ENCODE results near the gene FARS2. TPM values are rescaled to one million over a fixed set of nuclear protein-coding genes. Genes with fewer than 3 reads are reported as not detected.

The FARS2 gene
- total RNA-seq, 2 donors from 2014 or later: 16.2 to 18.3 TPM

GRCh38 chr6:5229356-5229755, 32.0 kb upstream of the FARS2 start:
- TF ChIP-seq CTCF (conservative IDR thresholded peaks at IDR 0.05): no peak
- H3K27ac Mint-ChIP-seq: no peak overlapping the region
- H3K27me3 Mint-ChIP-seq (ENCODE audit: insufficient read depth): peaks cover 2% of the 10 kb centered on the region
- Histone ChIP-seq H3K4me1 (ENCODE audit: control insufficient read depth, insufficient read depth, low read length) (no peaks in the 10 kb centered on the region), H3K9me3 (ENCODE audit: control insufficient read depth, low read length) (no peaks in the 10 kb centered on the region), H3K9ac (ENCODE audit: extremely low read depth, low read length, poor library complexity, severe bottlenecking) (no peak overlapping the region), H3K27ac (ENCODE audit: low read depth, low read length) (no peak overlapping the region), H3K36me3 (ENCODE audit: control insufficient read depth, insufficient read depth, low read length) (no peaks in the 10 kb centered on the region), H3K27me3 (ENCODE audit: control insufficient read depth, insufficient read depth, low read length, poor library complexity, severe bottlenecking) (no peaks in the 10 kb centered on the region), H3K4me3 (ENCODE audit: low read length) (no peak overlapping the region)
- H3K9me3 Mint-ChIP-seq: no peaks in the 10 kb centered on the region
- DNase-seq: no peak
- 93 to 96% methylated on average over 3 of the region's 3 CpGs for WGBS, 2 experiments (ENCODE audit: insufficient coverage in 1 of 2, insufficient read length in 1 of 2)
- H3K4me3 Mint-ChIP-seq: no peak overlapping the region
- peaks cover 4% of the 10 kb centered on the region for H3K36me3 Mint-ChIP-seq (ENCODE audit: low read depth)
- peaks cover 13% of the 10 kb centered on the region for H3K4me1 Mint-ChIP-seq

DNA sequence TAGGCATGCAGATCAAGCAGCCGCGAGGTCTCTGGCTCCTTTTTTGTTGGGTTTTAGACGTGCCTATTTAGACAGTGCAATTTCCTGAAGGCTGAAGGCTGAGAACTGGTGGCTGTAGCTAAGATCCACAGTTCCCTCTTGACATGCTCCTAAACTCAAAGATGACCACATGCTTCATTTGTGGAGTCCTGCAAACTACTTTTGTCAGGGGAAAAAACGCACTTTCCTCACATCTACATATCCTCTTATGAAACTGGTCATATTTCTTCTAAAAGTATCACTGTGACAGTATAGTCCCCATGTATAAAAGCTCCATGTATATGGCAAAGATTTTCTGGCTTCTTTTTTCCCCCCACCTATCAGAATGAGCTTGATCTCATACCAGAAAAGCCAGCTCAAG, 31.2 kb upstream of the FARS2 start:
- H3K9me3 Mint-ChIP-seq: no peaks in the 10 kb centered on the region
- Histone ChIP-seq H3K36me3 (ENCODE audit: control insufficient read depth, insufficient read depth, low read length) (no peaks in the 10 kb centered on the region), H3K27me3 (ENCODE audit: control insufficient read depth, insufficient read depth, low read length, poor library complexity, severe bottlenecking) (no peaks in the 10 kb centered on the region), H3K9ac (ENCODE audit: extremely low read depth, low read length, poor library complexity, severe bottlenecking) (no peak overlapping the region), H3K27ac (ENCODE audit: low read depth, low read length) (no peak overlapping the region), H3K4me3 (ENCODE audit: low read length) (no peak overlapping the region), H3K4me1 (ENCODE audit: control insufficient read depth, insufficient read depth, low read length) (no peaks in the 10 kb centered on the region), H3K9me3 (ENCODE audit: control insufficient read depth, low read length) (no peaks in the 10 kb centered on the region)
- no peak overlapping the region for H3K27ac Mint-ChIP-seq
- WGBS, 2 experiments (ENCODE audit: insufficient coverage in 1 of 2, insufficient read length in 1 of 2): 83 to 94% methylated on average over 2 to 4 of the region's 4 CpGs
- peaks cover 2% of the 10 kb centered on the region for H3K27me3 Mint-ChIP-seq (ENCODE audit: insufficient read depth)
- H3K4me3 Mint-ChIP-seq: no peak overlapping the region
- no peak for DNase-seq
- H3K4me1 Mint-ChIP-seq: peaks cover 13% of the 10 kb centered on the region
- no peak for TF ChIP-seq CTCF (conservative IDR thresholded peaks at IDR 0.05)
- peaks cover 4% of the 10 kb centered on the region for H3K36me3 Mint-ChIP-seq (ENCODE audit: low read depth)

- 91% methylated on average over 2 of the region's 2 CpGs; no CpG with 5 or more reads in 1 of the 2 experiments for WGBS, 2 experiments (ENCODE audit: insufficient coverage in 1 of 2, insufficient read length in 1 of 2)
- Mint-ChIP-seq H3K36me3 (ENCODE audit: low read depth) (peaks cover 4% of the 10 kb centered on the region), H3K27me3 (ENCODE audit: insufficient read depth) (peaks cover 2% of the 10 kb centered on the region), H3K4me1 (peaks cover 13% of the 10 kb centered on the region), H3K9me3 (no peaks in the 10 kb centered on the region), H3K4me3 (no peak overlapping the region), H3K27ac (no peak overlapping the region)
- H3K27me3 ChIP-seq (ENCODE audit: control insufficient read depth, insufficient read depth, low read length, poor library complexity, severe bottlenecking): no peaks in the 10 kb centered on the region
- H3K27ac ChIP-seq (ENCODE audit: low read depth, low read length): no peak overlapping the region
- H3K9ac ChIP-seq (ENCODE audit: extremely low read depth, low read length, poor library complexity, severe bottlenecking): no peak overlapping the region
- peaks cover 6% of the 10 kb centered on the region for H3K36me3 ChIP-seq (ENCODE audit: control insufficient read depth, insufficient read depth, low read length)
- DNase-seq: no peak
- no peaks in the 10 kb centered on the region for H3K9me3 ChIP-seq (ENCODE audit: control insufficient read depth, low read length)
- no peak for TF ChIP-seq CTCF (conservative IDR thresholded peaks at IDR 0.05)
- no peaks in the 10 kb centered on the region for H3K4me1 ChIP-seq (ENCODE audit: control insufficient read depth, insufficient read depth, low read length)
- H3K4me3 ChIP-seq (ENCODE audit: low read length): no peak overlapping the region
Measured at GRCh38 chr6:5231289-5231688, 30.0 kb upstream of the FARS2 start.
